ENCODE data around the gene PRUNE2. TPM values are rescaled to one million over a fixed set of nuclear protein-coding genes. Genes with fewer than 3 reads are reported as not detected.

The PRUNE2 gene
- total RNA-seq, 5 donors from 2014 or later (not counting 1 experiment from before 2014, with no cell fraction given): 0.20 to 0.76 (median 0.45) TPM

DNA sequence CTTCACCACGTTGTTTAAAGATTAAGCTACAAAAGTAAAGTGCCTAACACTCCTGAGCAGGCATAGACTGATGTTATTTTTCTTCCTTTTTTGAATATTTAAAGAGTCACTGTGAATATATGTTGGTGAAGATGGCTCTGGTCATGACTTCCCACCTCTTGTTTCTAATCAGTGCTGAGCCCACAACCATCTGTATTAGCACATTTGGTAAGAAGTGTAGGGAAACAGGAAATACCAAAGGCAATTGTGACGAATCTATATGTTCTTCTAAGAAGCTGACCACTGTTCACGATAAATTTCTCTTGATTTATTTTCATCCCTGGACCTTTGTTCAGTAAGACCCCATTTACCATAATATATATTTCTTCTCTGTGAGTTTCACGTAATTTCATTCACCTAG is 249.9 kb downstream of the PRUNE2 start:
- no peaks in the 10 kb centered on the region for H3K27me3 ChIP-seq (replicated peaks in 1 of 2; ENCODE audit: control insufficient read depth in 2 of 2, extremely low read depth in 1 of 2, insufficient read depth in 2 of 2, low read length in 1 of 2)
- no peaks in the 10 kb centered on the region for H3K9me3 Mint-ChIP-seq
- ChIA-PET POLR2A (no interaction called here), CTCF (interaction anchor here in 1 of 2 donors (1.1 to 1.2 kb wide), 2 partner anchors 10 to 80 kb away, joined by 3 read pairs; no protein-coding TSS in a partner anchor)
- no peaks in the 10 kb centered on the region for H3K36me3 ChIP-seq (ENCODE audit: control insufficient read depth in 2 of 2, extremely low read depth in 1 of 2, insufficient read depth in 1 of 2, low read length in 1 of 2)
- no peak for ATAC-seq (replicated peaks in 1 of 4)
- H3K27ac Mint-ChIP-seq: no peak overlapping the region
- no peak overlapping the region for H3K27ac ChIP-seq (ENCODE audit: low read length)
- no peaks in the 10 kb centered on the region for H3K9me3 ChIP-seq
- H3K36me3 Mint-ChIP-seq: no peaks in the 10 kb centered on the region
- WGBS (ENCODE audit: insufficient coverage): no CpG with 5 or more reads among the region's 4 CpGs
- H3K4me3 Mint-ChIP-seq: no peak overlapping the region
- H3K4me1 ChIP-seq (ENCODE audit: control insufficient read depth in 1 of 2, extremely low read depth in 1 of 2, insufficient read depth in 2 of 2, low read length in 2 of 2): peaks cover 2 to 8% of the 10 kb centered on the region in 2 experiments
- no peaks in the 10 kb centered on the region for H3K27me3 Mint-ChIP-seq
- H3K4me3 ChIP-seq (ENCODE audit: control insufficient read depth in 1 of 2, extremely low read depth in 1 of 2, low read length in 1 of 2): no peak overlapping the region
- no peak for DNase-seq
- H3K4me1 Mint-ChIP-seq: peaks cover 33 to 62% (median 42%) of the 10 kb centered on the region in 3 donors

GRCh38 chr9:76655121-76655541 is 250.8 kb downstream of the PRUNE2 start:
- H3K9me3 ChIP-seq: no peaks in the 10 kb centered on the region
- no peaks in the 10 kb centered on the region for H3K9me3 Mint-ChIP-seq
- 12% methylated on average over 3 of the region's 6 CpGs for WGBS (ENCODE audit: insufficient coverage)
- peak overlapping the region; percentile 74 to 78 for H3K27ac Mint-ChIP-seq
- no peak overlapping the region for H3K4me3 ChIP-seq (ENCODE audit: control insufficient read depth in 1 of 2, extremely low read depth in 1 of 2, low read length in 1 of 2)
- ChIA-PET POLR2A (no interaction called here), CTCF (interaction anchor here in 1 of 2 donors (1.1 to 1.2 kb wide), 2 partner anchors 9 to 79 kb away, joined by 3 read pairs; no protein-coding TSS in a partner anchor)
- H3K4me1 Mint-ChIP-seq: peaks cover 40 to 69% (median 49%) of the 10 kb centered on the region in 3 donors
- H3K27ac ChIP-seq (ENCODE audit: low read length): peak overlapping the region; percentile 6
- H3K27me3 ChIP-seq (replicated peaks in 1 of 2; ENCODE audit: control insufficient read depth in 2 of 2, extremely low read depth in 1 of 2, insufficient read depth in 2 of 2, low read length in 1 of 2): no peaks in the 10 kb centered on the region
- H3K4me3 Mint-ChIP-seq: no peak overlapping the region
- peak in 3 of 4 experiments; percentile 32 to 56 (median 32) for ATAC-seq (replicated peaks in 1 of 4)
- H3K4me1 ChIP-seq (ENCODE audit: control insufficient read depth in 1 of 2, extremely low read depth in 1 of 2, insufficient read depth in 2 of 2, low read length in 2 of 2): peaks cover 6 to 12% of the 10 kb centered on the region in 2 experiments
- no peaks in the 10 kb centered on the region for H3K36me3 Mint-ChIP-seq
- H3K36me3 ChIP-seq (ENCODE audit: control insufficient read depth in 2 of 2, extremely low read depth in 1 of 2, insufficient read depth in 1 of 2, low read length in 1 of 2): no peaks in the 10 kb centered on the region
- peak in 3 of 35 experiments; percentile 4 to 44 (median 6) for DNase-seq
- H3K27me3 Mint-ChIP-seq: no peaks in the 10 kb centered on the region

GRCh38 chr9:76654575-76654974 is 251.3 kb downstream of the PRUNE2 start:
- POLR2A ChIA-PET: no interaction called here
- no peak for ATAC-seq (replicated peaks in 1 of 4)
- no peak overlapping the region for H3K4me3 ChIP-seq (ENCODE audit: control insufficient read depth in 1 of 2, extremely low read depth in 1 of 2, low read length in 1 of 2)
- peak overlapping the region; percentile 6 for H3K27ac ChIP-seq (ENCODE audit: low read length)
- DNase-seq: no peak
- Mint-ChIP-seq H3K27me3 (no peaks in the 10 kb centered on the region), H3K9me3 (no peaks in the 10 kb centered on the region), H3K36me3 (no peaks in the 10 kb centered on the region), H3K27ac (peak overlapping the region; percentile 8 to 78), H3K4me3 (no peak overlapping the region), H3K4me1 (peaks cover 40 to 69% (median 49%) of the 10 kb centered on the region in 3 donors)
- CTCF ChIA-PET: no interaction called here
- no peaks in the 10 kb centered on the region for H3K27me3 ChIP-seq (replicated peaks in 1 of 2; ENCODE audit: control insufficient read depth in 2 of 2, extremely low read depth in 1 of 2, insufficient read depth in 2 of 2, low read length in 1 of 2)
- no peaks in the 10 kb centered on the region for H3K9me3 ChIP-seq
- WGBS (ENCODE audit: insufficient coverage): no CpG with 5 or more reads among the region's 1 CpG
- H3K4me1 ChIP-seq (ENCODE audit: control insufficient read depth in 1 of 2, extremely low read depth in 1 of 2, insufficient read depth in 2 of 2, low read length in 2 of 2): peaks cover 6 to 12% of the 10 kb centered on the region in 2 experiments
- H3K36me3 ChIP-seq (ENCODE audit: control insufficient read depth in 2 of 2, extremely low read depth in 1 of 2, insufficient read depth in 1 of 2, low read length in 1 of 2): no peaks in the 10 kb centered on the region

DNA sequence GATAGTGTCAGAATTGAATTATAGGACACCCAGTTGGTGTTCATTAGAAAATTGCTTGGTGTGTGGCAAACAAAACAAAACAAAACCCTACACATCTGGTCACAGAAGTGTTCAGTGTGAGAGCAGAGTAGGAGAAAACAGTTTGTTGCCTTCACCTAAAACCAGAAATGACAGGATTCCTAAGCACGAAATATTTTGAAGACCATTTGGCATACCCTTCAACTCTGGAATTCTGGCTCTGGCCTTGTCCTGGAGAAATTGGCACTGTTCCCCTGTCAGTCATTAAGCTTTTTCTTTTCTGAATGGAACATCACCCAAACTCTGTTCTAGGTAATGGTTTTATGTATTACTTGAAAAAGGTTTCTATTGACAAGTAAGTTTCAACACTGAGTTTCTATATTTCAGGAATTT is 251.9 kb downstream of the PRUNE2 start:
- WGBS (ENCODE audit: insufficient coverage): 80% methylated on average over 1 of the region's 1 CpG
- no peak overlapping the region for H3K27ac Mint-ChIP-seq
- H3K27me3 Mint-ChIP-seq: no peaks in the 10 kb centered on the region
- Histone ChIP-seq H3K9me3 (no peaks in the 10 kb centered on the region), H3K27ac (ENCODE audit: low read length) (no peak overlapping the region), H3K4me1 (ENCODE audit: control insufficient read depth in 1 of 2, extremely low read depth in 1 of 2, insufficient read depth in 2 of 2, low read length in 2 of 2) (peaks cover 6 to 12% of the 10 kb centered on the region in 2 experiments), H3K36me3 (ENCODE audit: control insufficient read depth in 2 of 2, extremely low read depth in 1 of 2, insufficient read depth in 1 of 2, low read length in 1 of 2) (no peaks in the 10 kb centered on the region), H3K27me3 (replicated peaks in 1 of 2; ENCODE audit: control insufficient read depth in 2 of 2, extremely low read depth in 1 of 2, insufficient read depth in 2 of 2, low read length in 1 of 2) (no peaks in the 10 kb centered on the region), H3K4me3 (ENCODE audit: control insufficient read depth in 1 of 2, extremely low read depth in 1 of 2, low read length in 1 of 2) (no peak overlapping the region)
- H3K36me3 Mint-ChIP-seq: no peaks in the 10 kb centered on the region
- H3K4me3 Mint-ChIP-seq: no peak overlapping the region
- ChIA-PET CTCF (no interaction called here), POLR2A (no interaction called here)
- no peaks in the 10 kb centered on the region for H3K9me3 Mint-ChIP-seq
- DNase-seq: no peak
- peaks cover 40 to 69% (median 49%) of the 10 kb centered on the region in 3 donors for H3K4me1 Mint-ChIP-seq
- ATAC-seq (replicated peaks in 1 of 4): no peak

DNA sequence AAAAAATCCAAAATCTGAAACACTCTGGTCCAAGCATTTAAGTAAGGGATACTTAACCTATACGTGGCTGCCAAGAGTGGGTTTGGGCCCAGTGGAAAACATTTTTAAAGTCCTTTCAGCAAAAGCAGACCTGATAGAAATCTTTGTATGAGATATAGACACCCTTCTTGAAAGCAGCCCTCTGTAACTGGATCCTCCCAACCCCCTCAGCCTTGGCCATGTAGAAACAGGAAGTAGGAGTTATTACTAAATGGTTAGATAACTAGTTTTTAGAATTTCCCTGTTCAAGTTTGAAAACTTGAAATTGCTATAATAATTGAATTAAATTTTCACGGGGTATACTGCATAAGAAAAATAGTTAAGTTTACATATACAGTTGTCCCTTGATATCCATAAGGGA is 253.0 kb downstream of the PRUNE2 start:
- Mint-ChIP-seq H3K4me1 (peaks cover 34 to 61% (median 45%) of the 10 kb centered on the region in 3 donors), H3K36me3 (no peaks in the 10 kb centered on the region), H3K4me3 (no peak overlapping the region), H3K27me3 (no peaks in the 10 kb centered on the region), H3K27ac (no peak overlapping the region), H3K9me3 (no peaks in the 10 kb centered on the region)
- Histone ChIP-seq H3K36me3 (ENCODE audit: control insufficient read depth in 2 of 2, extremely low read depth in 1 of 2, insufficient read depth in 1 of 2, low read length in 1 of 2) (no peaks in the 10 kb centered on the region), H3K27me3 (replicated peaks in 1 of 2; ENCODE audit: control insufficient read depth in 2 of 2, extremely low read depth in 1 of 2, insufficient read depth in 2 of 2, low read length in 1 of 2) (no peaks in the 10 kb centered on the region), H3K9me3 (no peaks in the 10 kb centered on the region), H3K4me1 (ENCODE audit: control insufficient read depth in 1 of 2, extremely low read depth in 1 of 2, insufficient read depth in 2 of 2, low read length in 2 of 2) (peaks cover 6 to 12% of the 10 kb centered on the region in 2 experiments), H3K4me3 (ENCODE audit: control insufficient read depth in 1 of 2, extremely low read depth in 1 of 2, low read length in 1 of 2) (no peak overlapping the region), H3K27ac (ENCODE audit: low read length) (no peak overlapping the region)
- no CpG with 5 or more reads among the region's 2 CpGs for WGBS (ENCODE audit: insufficient coverage)
- DNase-seq (no peak), ATAC-seq (replicated peaks in 1 of 4) (no peak)
- ChIA-PET POLR2A (no interaction called here), CTCF (no interaction called here)

DNA sequence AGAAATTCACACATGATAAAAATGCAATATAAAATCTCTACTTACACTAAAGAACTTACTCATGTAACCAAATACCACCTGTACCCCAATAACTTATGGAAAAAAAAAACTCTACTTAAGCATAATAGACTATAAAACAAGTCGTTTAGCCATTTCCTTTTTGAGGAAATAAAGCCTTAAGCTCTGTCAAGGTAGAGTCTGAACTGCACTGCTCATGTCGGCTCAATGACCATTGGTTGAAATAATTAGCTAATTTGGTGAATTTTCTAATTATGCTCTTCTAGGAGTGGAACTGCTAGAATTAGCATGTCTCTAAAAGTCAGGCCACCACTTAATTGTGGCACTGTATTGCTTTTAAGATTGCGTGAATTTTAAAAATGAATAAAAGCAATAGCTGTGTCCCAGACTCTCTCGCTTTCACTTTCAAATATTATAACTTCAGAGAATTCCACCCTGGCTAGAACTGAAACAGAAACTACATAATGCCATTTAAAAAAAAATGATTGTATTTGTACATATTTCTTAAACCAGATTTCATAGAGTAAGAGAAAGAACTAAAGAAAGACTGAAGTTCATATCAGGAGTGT is 254.7 kb downstream of the PRUNE2 start:
- Mint-ChIP-seq H3K4me1 (peaks cover 34 to 44% (median 35%) of the 10 kb centered on the region in 3 donors), H3K9me3 (no peaks in the 10 kb centered on the region), H3K4me3 (peak overlapping the region; percentile 65 to 77 (median 75)), H3K27me3 (no peaks in the 10 kb centered on the region), H3K27ac (peak overlapping the region; percentile 62 to 79), H3K36me3 (no peaks in the 10 kb centered on the region)
- ATAC-seq (replicated peaks in 1 of 4) (peak in 2 of 4 experiments; percentile 29 to 73), DNase-seq (peak in 1 of 35 experiments; percentile 30)
- Histone ChIP-seq H3K9me3 (no peaks in the 10 kb centered on the region), H3K27me3 (replicated peaks in 1 of 2; ENCODE audit: control insufficient read depth in 2 of 2, extremely low read depth in 1 of 2, insufficient read depth in 2 of 2, low read length in 1 of 2) (no peaks in the 10 kb centered on the region), H3K36me3 (ENCODE audit: control insufficient read depth in 2 of 2, extremely low read depth in 1 of 2, insufficient read depth in 1 of 2, low read length in 1 of 2) (no peaks in the 10 kb centered on the region), H3K4me3 (ENCODE audit: control insufficient read depth in 1 of 2, extremely low read depth in 1 of 2, low read length in 1 of 2) (peak overlapping the region; percentile 38 to 43), H3K27ac (ENCODE audit: low read length) (peak overlapping the region; percentile 39), H3K4me1 (ENCODE audit: control insufficient read depth in 1 of 2, extremely low read depth in 1 of 2, insufficient read depth in 2 of 2, low read length in 2 of 2) (peaks cover 6 to 12% of the 10 kb centered on the region in 2 experiments)
- ChIA-PET CTCF (interaction anchor here in 1 of 2 donors (0.5 to 0.8 kb wide), 2 partner anchors 9 to 213 kb away, joined by 3 read pairs; no protein-coding TSS in a partner anchor), POLR2A (interaction anchor here in 1 of 2 donors (0.6 to 0.7 kb wide), 2 partner anchors 13 to 907 kb away, joined by 3 read pairs; no protein-coding TSS in a partner anchor)
- WGBS (ENCODE audit: insufficient coverage): 43% methylated on average over 1 of the region's 4 CpGs

Data from T-cell (primary cell).